Measurements from ENCODE around the gene HCFC1R1. TPM values are rescaled to one million over a fixed set of nuclear protein-coding genes. Genes with fewer than 3 reads are reported as not detected.

HCFC1R1 gene
- total and polyA plus RNA-seq, 2 of the 8 experiments (the other 6 are each of a cell fraction or from before 2014, with no cell fraction given), result 72.7 to 138 TPM

DNA sequence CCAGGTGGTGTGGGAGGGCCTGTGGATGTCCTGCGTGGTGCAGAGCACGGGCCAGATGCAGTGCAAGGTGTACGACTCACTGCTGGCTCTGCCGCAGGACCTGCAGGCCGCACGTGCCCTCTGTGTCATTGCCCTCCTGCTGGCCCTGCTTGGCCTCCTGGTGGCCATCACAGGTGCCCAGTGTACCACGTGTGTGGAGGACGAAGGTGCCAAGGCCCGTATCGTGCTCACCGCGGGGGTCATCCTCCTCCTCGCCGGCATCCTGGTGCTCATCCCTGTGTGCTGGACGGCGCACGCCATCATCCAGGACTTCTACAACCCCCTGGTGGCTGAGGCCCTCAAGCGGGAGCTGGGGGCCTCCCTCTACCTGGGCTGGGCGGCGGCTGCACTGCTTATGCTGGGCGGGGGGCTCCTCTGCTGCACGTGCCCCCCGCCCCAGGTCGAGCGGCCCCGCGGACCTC lies 10.2 kb downstream of the HCFC1R1 start:
- Histone ChIP-seq H2BK120ac (replicated peaks; ENCODE audit: low read depth, low read length) (peak overlapping the region; percentile 87), H2AFZ (ENCODE audit: low read length) (no peak overlapping the region), H3K4me2 (ENCODE audit: insufficient read depth in 1 of 2, low read depth in 2 of 2, low read length in 2 of 2) (peak overlapping the region; percentile 80), H3K14ac (ENCODE audit: insufficient read length) (no peak overlapping the region), H4K20me1 (replicated peaks in 1 of 2; ENCODE audit: control insufficient read depth in 1 of 2, insufficient read depth in 2 of 2, low read length in 2 of 2) (peaks cover 16 to 32% of the 10 kb centered on the region in 2 experiments), H3K56ac (replicated peaks; ENCODE audit: insufficient read length, low read depth, low read length) (no peak overlapping the region), H2BK15ac (ENCODE audit: low read length) (peak overlapping the region; percentile 98), H3K36me3 (ENCODE audit: control insufficient read depth in 2 of 4, insufficient read depth in 4 of 4, low read length in 3 of 4) (peaks cover 6 to 20% (median 12%) of the 10 kb centered on the region in 4 experiments; a peak in 7 of 8 replicates), H3K4me3 (ENCODE audit: extremely low read depth in 1 of 4, insufficient read depth in 2 of 4, low read depth in 3 of 4, low read length in 4 of 4) (peak overlapping the region in 1 of 4 experiments; percentile 58; a peak in 1 of 8 replicates), H3K23me2 (ENCODE audit: low read depth, low read length) (peaks cover 26% of the 10 kb centered on the region), H4K91ac (replicated peaks; ENCODE audit: insufficient read length, low read length) (peak overlapping the region; percentile 93), H3K9ac (replicated peaks in 1 of 4; ENCODE audit: extremely low read depth in 1 of 4, low read depth in 3 of 4, low read length in 3 of 4) (no peak overlapping the region), H2AK5ac (ENCODE audit: low read depth, low read length) (peak overlapping the region; percentile 69; the same call in 1 of the 2 replicates), H3K4me1 (replicated peaks in 1 of 4; ENCODE audit: control insufficient read depth in 3 of 4, insufficient read depth in 4 of 4, low read length in 3 of 4) (peaks cover 14 to 59% (median 48%) of the 10 kb centered on the region in 4 experiments), H3K79me1 (ENCODE audit: low read depth, low read length) (peaks cover 11% of the 10 kb centered on the region; the same call in 1 of the 2 replicates), H3K27me3 (replicated peaks in 1 of 4; ENCODE audit: control insufficient read depth in 3 of 4, extremely low read depth in 1 of 4, insufficient read depth in 3 of 4, low read length in 3 of 4) (no peaks in the 10 kb centered on the region; a peak in 1 of 7 replicates), H4K8ac (ENCODE audit: extremely low read depth, insufficient read depth, low read length) (peak overlapping the region; percentile 58; the same call in 1 of the 2 replicates), H3K9me3 (ENCODE audit: insufficient read depth in 2 of 2, low read depth in 1 of 2, low read length in 1 of 2) (no peaks in the 10 kb centered on the region), H2BK20ac (ENCODE audit: low read length) (peak overlapping the region; percentile 92; the same call in 1 of the 2 replicates), H3K79me2 (ENCODE audit: control insufficient read depth in 1 of 2, insufficient read depth in 2 of 2, low read length in 2 of 2) (peaks cover 11 to 28% of the 10 kb centered on the region in 2 experiments), H2BK12ac (ENCODE audit: low read depth, low read length) (peak overlapping the region; percentile 98), H3K4ac (replicated peaks; ENCODE audit: insufficient read length, low read depth, low read length) (peak overlapping the region; percentile 74), H3K23ac (ENCODE audit: insufficient read length) (no peak overlapping the region), H3K27ac (ENCODE audit: low read depth, low read length) (no peak overlapping the region), H3K18ac (ENCODE audit: extremely low read depth, low read length) (peak overlapping the region; percentile 98), H4K5ac (ENCODE audit: insufficient read length, low read depth, low read length) (no peak overlapping the region), H2BK5ac (ENCODE audit: low read depth, low read length) (peak overlapping the region; percentile 77; the same call in 1 of the 2 replicates)
- POLR2A ChIA-PET (ENCODE audit: partially characterized antibody), result interaction anchor here (0.7 to 35.7 kb wide), 14 partner anchors 3 to 116 kb away, joined by 3 to 1808 read pairs (median 4); partner anchors contain the start of genes BICDL2, CLDN6, CLDN9 and HCFC1R1
- CTCF ChIA-PET (ENCODE audit: partially characterized antibody), result interaction anchor here (1.2 to 17.3 kb wide), 6 partner anchors 10 to 30 kb away, joined by 4 to 639 read pairs (median 17); partner anchors contain the start of genes BICDL2, CLDN6, HCFC1R1 and THOC6
- WGBS, 2 experiments (ENCODE audit: extremely low coverage in 1 of 2, insufficient coverage in 1 of 2, insufficient read length in 1 of 2, insufficient replicate concordance in 2 of 2, low coverage in 1 of 2, low lambda C conversion rate in 2 of 2, missing lambda C conversion rate in 1 of 2), result 62% methylated on average over 22 of the region's 27 CpGs; no CpG with 5 or more reads in 1 of the 2 experiments
- FAIRE-seq, result no peak
- no peak for DNase-seq (ENCODE audit: low read depth in 1 of 2, low spot score in 2 of 2)
- TF ChIP-seq BRCA1 (IDR thresholded peaks at IDR 0.05; ENCODE audit: low read depth, low read length) (no peak), KDM1A (IDR thresholded peaks at IDR 0.05; ENCODE audit: borderline replicate concordance, low read length) (no peak), HDAC2 (IDR thresholded peaks at IDR 0.05; ENCODE audit: borderline replicate concordance in 1 of 2, low read depth in 2 of 2, low read length in 2 of 2) (no peak), POLR2A (IDR thresholded peaks at IDR 0.05; ENCODE audit: control extremely low read depth in 1 of 2, low read depth in 2 of 2, low read length in 2 of 2) (peak in 1 of 2 experiments; percentile 48; a peak in 1 of 3 replicates), GTF2F1 (IDR thresholded peaks at IDR 0.05; ENCODE audit: borderline replicate concordance, low read depth, low read length) (no peak), POLR2AphosphoS5 (IDR thresholded peaks at IDR 0.05; ENCODE audit: low read depth, low read length) (peak; percentile 79; the same call in 1 of the 2 replicates), RNF2 (IDR thresholded peaks at IDR 0.05; ENCODE audit: borderline replicate concordance, low read depth, low read length, missing control alignments, poor library complexity, severe bottlenecking) (no peak), KDM4A (IDR thresholded peaks at IDR 0.05; ENCODE audit: low read depth, low read length, severe bottlenecking) (no peak), RAD21 (IDR thresholded peaks at IDR 0.05 in 1 of 2, conservative IDR thresholded peaks at IDR 0.05 in 1 of 2; ENCODE audit: low read depth in 2 of 2, low read length in 2 of 2) (peak in 1 of 2 experiments; percentile 30; a peak in 1 of 4 replicates)
- TF ChIP-seq, protein P1, sequence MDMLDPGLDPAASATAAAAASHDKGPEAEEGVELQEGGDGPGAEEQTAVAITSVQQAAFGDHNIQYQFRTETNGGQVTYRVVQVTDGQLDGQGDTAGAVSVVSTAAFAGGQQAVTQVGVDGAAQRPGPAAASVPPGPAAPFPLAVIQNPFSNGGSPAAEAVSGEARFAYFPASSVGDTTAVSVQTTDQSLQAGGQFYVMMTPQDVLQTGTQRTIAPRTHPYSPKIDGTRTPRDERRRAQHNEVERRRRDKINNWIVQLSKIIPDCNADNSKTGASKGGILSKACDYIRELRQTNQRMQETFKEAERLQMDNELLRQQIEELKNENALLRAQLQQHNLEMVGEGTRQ (IDR thresholded peaks at IDR 0.05; ENCODE audit: low read length), result no peak

Data from H1 (cell line).